Hepatic stellate cell (primary cell): ENCODE results near the gene USP22.
A peak's percentile ranks its signal among the peaks of the same experiment; 100 is the strongest.

Experiments
- DNase-seq: peaks from one replicate; pipeline ENCODE4 v3.0.0; 2011; ENCODE audit warnings: low spot score

Gene USP22

DNA sequence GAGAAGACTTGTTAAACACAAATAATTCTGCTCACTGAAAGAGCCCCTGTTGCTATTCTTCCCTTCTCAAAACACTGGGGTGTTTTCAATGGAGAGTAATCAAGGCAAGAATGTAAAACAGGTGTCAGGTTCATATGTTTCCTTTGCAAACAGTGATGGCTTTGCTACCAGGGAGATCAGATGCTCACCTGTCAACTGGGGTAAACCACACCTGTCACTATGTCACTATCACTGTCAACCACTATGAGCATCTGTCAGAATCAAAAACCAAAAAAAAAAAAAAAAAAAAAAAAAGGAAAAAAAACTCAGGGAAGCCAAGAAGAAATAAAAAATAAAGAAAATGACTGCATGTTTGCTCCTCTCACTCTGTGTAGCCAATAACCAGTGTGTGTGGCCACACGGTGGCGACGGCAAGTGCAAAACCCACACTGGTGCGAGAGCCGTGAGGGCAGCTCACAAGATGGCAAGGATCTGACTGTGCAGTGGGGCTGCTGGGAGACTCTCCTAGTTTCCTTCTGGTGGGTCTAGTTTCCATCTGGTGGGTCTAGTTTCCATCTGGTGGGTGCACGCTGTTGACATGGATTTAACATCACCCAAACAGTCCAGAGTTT, 22.7 kb downstream of the USP22 start:
- peak; percentile 59 for DNase-seq

DNA sequence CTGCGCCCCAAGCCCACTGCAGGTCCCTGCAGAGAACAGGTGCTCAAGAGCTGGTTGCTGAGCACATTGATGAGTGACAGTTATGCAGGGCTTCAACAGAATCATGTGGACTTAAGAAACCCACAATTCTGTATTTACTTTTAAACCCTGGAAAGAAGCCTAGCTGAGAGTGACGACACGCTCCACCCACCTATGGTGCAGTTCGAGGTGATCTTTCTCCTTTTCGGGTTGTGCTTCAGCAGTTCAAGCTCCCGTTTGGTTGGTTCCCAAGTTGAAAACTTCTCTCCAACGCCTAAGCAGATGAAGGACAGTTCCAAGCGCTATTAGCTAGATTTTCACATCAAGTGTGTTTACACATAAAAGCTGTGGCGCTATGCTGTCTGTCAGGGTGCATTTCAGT, 23.9 kb downstream of the USP22 start:
- no peak for DNase-seq

DNA sequence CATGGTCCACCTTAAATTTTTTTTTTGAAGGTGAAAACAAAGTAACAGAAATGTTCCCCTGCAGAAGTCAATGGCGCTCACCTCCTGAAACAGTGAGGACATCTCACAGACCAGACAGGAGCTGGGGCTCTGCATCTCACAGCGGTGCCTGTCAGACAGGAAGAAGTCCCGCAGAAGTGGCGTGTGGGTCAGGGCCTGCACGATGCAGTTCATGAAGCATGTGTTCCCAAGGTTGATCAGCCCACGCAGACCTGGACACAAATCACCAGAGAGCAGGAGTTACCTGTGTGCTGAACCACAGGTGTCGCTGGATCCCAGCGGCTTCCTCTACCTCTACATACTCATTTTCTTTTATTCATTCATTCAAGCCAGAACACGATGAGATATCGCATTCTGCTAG, 24.9 kb downstream of the USP22 start:
- no peak for DNase-seq

DNA sequence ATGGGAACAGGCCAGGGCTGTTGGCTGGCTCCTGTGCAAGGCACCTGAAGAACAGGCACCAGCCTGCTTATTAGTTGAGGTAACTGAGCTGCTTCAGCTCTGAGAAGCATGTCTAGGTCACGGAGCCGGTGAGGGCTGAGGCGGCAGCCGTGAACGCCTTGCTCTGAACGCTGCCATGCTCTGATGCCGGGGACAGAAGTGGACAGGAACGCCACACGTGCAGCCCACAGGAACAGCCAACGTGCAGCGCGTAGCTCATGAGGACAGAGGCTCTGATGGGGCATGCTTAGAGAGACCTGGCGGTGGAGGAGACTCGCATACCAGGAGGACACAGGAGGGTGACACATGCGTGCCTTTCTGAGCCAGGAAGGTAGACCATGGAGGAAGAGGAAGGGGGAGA, 25.6 kb downstream of the USP22 start:
- no peak for DNase-seq

DNA sequence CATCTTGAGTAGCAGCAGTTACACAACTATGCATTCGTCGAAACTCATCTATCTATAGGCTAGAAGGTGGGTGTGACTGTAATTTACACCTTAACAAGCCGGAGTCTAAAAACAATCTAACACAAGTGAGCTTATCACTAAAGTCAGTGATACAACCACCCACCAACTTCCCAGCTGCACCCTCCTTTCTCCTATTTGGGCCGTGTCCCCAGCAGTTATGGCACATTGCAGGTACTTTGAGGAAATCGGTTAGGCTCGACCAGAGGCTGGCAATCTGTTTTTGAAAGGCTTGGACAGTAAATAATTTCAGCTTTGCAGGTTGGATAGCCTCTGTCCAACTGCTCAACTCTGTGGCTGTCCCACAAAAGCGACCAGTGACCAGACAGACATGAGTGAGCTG, 26.0 kb downstream of the USP22 start:
- no peak for DNase-seq

DNA sequence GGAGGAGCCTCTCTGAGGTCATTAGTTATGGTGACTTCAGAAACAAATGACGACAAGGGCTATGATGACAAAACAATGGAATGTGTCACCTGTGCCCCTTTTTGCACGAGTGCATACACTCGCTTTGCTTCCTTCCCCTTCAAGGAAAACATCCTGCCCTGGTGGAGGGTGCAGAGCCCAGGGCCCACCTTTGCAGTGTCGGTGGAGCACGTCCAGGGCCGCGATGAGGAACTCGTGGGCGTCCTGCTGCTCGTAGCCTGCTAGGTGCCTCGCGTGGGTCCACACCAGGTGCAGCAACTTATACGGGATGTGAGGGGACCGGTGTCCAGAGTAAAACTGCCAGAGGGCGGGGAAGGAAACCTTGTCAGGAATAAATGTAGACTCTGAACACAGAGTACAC, 27.2 kb downstream of the USP22 start:
- no peak for DNase-seq

DNA sequence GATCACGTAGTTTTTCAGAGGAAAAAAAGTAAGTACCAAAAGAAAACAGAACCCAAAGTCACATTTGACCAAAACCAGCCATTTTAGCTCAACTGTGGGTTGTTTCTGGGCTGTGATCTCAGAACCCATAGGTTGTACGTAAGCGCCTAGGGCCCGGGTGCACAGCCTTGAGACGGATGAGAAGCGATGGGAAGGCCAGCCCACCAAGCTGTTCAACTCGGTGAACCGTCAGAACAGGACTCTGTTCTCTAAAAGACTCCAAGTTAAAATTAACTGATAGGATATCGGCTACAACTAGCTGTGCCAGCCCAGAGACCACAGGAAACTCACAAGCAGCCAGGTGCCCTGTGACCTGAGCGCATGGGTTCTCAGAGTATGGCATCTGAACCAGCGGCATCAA, 28.3 kb downstream of the USP22 start:
- no peak for DNase-seq

DNA sequence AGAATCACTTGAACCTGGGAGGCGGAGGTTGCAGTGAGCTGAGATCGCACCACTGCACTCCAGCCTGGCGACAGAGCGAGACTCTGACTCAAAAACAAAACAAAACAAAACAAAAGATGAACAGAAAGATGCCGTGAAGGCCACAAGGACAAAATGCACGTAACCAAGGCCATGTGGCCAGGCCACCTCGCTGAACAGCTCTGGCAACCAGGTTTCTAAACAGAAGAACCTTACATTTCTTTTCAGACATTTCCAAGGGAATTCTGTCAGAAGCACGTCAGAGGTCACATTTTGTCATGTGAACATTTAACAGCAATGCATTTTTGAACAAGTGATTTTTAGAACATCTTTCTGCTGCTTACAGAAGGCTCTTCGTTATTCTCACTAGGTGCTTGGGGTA, 28.8 kb downstream of the USP22 start:
- DNase-seq: no peak

DNA sequence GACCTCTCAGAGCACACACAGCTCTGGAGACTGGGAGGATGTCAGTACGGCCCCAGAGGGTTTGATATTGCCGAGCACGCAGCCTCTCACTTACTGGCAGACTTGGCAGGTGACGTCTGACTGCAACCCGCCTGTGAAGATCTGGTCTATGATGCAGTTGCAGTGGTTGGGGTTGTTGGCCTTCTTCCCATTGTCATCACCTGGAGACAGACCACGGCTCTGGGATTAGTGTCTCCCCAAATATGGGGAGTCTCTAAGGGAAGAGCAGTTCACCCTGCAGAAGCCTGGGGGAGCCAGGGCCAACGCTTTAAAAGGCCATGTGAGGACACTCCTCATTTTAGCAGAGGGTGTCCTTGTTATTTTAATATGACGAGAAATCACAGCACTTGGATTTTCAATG, 30.1 kb downstream of the USP22 start:
- no peak for DNase-seq

DNA sequence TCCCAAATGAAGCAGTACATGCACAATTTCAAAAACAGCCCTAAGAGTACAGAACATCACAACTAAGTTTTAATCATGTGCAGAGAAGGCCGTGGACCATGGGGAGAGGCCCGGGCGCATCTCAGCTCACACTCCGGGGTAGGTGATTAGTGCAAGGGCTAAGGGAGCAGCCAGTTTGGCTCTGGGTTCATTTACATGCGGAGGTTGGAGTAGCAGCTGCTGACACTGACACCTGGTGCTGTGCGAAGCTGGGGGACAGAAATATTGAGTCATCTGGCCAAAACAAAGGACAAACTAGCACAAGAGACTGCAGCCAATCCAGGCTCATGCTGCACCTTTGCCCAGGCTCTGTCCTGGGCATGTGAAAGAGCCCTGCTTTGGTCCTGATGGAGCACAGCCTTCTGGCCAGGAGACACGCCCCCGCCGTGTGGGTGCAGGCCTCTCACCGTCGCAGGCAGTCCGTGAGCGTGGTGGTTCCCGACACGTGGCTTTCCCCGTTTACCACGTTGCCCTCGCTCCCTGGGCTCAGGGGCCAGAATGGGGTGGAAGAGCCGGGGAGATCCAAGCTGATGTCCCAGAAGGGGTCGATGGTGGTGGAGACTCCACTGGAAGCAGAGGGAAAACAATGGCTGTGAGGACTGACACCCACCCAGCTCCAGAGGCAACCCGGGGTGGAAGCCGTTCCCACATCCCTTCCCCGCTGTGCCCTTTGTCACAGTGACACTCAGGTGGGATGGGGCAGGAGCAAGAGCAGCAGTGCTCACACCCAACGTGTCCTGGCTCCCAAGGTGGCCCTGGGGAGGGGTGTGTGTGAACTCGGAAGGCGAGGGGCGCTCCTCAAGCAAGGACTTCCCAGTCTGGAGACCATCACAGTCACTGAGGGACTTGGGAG, 31.9 kb downstream of the USP22 start:
- DNase-seq: no peak

DNA sequence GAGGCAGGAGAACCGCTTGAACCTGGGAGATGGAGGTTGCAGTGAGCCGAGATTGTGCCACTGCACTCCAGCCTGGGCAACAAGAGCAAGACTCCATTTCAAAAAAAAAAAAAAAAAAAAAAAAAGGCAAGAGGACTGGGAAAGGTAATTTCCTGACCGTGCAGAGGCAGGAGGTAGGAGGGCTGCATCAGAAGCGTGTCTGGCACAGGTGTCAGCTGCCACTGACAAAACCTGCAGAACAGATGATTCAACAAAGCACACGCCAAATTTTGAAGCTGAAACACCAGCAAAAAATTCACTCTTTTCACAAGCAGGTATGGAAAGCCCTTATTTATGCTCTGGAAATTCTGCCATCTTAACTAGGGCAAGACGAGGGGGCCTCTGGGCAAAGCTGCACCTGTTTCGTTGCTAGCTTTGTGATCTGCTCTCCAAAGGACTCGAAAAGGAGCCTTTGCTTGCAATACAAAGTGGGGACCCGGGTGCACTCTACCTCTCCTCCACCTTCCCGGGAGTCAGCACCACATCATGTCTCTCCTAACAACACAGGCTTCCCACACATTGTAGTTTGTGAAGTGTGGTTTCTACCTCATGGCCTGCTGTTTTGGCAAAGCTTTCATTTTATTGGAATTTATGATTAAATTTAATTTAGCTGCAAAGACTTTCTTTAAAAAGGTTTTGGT, 33.7 kb downstream of the USP22 start:
- no peak for DNase-seq

DNA sequence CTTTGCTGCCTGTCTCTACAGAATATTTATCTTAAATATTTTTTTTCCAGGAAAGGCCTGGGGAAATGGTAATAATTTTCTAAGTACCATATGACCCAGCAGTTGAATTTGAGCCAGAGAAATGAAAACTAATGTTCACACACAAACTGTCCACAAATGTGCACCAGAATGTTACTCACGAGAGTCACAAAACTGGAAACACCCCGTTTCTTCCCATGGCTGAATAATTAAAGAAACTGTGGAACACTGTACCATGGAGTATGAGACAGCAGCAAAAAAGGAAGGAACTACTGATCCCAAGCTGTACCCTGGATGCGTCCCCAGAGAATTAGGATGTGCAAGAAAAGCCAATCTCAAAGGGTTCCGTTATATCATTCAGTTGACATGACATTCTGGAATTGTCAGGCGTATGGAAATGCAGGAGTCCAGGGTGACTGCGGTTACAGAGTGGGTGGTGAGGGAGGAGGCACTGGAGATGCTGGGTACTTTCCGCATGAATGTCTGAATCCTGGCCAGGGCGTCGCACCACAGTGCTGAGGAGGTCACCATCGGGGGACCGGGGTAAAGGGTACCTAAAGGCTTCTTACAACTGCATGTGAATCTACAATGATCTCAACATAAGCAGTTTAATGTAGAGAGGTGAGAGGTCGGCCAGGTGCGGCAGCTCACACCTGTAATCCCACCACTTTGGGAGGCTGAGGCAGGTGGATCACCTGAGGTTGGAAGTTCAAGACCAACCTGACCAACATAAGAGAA, 34.5 kb downstream of the USP22 start:
- no peak for DNase-seq

DNA sequence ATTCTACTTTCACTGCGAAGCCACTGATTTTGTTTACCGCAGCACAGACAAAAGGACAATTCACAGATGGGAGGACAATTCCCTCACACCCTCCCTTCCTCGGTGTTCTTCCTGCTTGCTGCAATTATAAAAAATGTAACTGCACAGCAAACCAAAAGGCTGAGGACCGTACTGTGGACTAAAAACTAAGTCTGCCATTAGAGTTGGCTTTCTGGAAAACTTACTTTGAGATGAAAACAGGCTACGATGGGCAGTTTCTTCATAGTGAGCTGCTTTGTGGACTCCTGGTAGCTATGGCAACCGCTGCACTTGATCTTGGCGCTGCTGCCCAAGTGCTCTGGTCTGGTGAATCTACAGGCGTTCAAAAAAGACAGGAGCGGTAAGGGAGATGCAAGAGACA, 35.2 kb downstream of the USP22 start:
- DNase-seq: no peak

DNA sequence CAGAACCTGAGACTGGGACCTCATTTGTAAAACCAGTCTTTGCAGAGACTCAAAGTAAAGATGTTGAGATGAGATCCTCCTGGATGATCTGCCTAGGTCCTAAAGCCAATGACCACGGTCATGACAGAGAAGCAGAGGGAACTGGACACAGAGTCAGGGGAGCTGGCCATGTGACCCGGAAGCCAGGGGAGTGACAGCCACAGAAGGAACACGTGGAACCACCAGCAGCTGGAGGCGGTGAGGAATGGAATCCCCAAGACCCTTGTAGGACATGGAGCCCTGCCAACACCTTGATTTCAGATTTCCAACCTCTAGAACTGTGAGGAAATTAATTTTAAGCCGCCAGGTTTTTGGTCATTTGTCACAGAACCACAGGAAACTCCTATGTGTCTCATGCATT, 37.0 kb downstream of the USP22 start:
- no peak for DNase-seq

DNA sequence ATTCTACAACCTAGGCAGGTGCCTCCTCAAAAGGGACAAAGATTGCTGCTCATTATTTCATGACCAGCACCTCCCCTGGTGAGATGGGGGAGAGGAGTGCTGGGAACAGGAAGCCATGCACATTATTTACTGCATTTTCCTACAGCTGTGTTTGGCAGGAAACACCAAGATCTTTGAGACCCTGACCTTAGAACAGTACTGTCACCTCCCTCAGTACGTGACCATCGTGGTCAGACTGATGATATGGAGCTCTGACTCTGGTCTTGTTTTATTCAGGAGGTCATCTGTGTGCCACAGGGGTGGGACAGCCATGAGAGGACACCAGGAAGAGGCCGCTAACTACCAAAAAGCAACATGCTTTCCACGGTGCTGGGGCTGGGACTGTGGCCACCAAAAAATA, 37.4 kb downstream of the USP22 start:
- no peak for DNase-seq

DNA sequence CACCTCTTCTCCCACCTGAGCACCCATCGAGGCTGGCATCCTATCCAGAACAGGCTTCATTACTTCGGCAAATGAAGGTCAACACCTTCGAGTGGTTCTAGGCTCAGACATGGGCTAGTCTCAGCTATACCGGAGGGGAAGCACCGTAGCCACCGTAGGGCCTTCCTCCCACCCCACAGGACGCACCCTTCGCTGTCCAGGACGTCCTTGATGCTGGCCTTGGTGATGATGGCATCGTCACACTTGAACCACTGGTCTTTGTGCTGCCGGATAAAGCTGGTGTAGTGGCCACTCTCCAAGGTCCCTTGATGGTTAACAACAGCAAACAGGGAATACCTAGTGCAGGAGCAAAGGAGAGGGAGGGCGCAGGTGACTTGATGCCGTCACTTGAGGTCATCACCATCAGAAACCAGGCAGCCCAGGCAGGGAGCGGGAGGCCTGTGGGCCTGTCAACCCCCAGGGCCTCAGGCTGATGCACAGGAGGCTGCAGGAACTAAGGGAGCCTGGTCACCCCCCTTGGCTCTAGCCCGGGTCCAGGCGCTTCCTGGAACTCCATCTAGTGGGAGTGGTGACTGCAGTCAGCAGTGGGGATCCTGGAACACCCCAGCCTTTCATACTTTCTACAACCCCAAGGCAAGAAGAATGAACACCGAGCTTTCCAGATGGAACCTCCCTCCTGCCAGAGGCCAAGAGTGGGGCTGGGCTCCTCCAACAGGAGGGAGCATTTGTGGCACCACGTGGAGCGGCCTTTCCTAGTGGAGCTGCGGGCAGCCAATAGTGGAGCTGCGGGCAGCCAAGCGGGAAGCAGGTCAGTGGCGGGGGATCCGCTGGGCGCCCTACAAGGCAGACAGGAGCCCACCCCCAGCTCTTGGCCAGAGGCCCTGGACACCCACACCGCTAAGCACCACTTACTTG, 38.5 kb downstream of the USP22 start:
- no peak for DNase-seq

DNA sequence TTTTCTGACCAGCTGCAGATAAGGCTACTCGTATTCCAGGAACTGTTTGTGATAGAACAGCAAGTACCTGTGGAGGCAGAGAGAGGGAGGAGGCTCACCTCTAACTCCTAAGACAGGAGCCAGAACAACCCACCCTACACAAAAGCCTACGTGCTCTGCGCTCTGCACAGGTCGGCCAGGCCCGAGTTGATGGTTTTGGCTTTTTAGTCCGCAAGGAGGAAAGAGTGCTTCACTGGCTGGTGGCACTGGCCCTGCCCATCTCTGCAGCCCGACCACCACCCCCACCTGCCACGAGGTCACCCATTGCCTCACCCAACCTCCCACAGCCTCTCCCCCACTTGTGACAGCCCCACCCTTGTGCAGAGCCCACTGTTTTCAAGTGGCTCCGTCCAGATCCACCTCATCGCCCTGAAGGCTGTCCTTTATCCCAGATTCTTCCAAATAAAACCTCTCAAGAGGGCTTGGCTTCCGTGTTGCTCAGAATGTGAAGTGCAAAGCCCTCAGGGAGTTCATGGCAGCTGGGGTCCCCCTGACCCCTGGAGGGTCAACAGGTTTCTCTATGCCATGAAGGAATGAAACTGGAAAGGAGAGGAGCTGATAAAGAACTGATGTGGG, 39.7 kb downstream of the USP22 start:
- DNase-seq: no peak

DNA sequence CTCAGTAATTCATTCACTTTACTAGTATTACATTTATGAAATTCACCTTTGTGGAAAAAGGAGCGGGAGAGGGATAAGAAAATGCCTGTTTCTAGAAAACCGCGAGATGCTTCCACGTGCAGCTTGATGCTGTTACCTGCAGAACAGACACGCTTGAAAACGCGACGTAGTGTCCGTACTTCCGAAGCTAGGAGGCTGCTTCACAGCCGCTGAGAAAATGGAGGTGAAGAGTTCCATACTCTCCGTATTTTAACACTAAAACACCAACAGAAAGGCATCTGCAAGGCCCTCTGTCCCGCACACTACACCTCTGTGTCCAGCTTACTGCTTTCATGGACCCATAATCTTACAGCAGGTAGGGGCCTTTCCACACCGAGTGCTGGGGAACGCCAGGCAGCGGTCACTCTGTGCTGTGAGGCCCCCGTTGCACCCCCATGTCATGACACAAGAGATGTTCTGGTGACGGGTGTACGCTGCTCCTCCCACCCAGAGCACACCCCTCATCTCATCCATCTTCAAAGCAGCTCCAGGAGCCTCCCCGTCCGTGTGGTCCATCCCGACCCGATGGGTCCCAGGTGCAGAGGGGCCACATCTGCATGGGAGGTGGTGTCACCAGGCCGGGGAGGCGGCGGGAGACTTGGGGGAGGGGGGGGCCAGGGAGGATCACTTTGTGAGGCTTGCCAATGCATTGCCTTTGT, 40.4 kb downstream of the USP22 start:
- no peak for DNase-seq

DNA sequence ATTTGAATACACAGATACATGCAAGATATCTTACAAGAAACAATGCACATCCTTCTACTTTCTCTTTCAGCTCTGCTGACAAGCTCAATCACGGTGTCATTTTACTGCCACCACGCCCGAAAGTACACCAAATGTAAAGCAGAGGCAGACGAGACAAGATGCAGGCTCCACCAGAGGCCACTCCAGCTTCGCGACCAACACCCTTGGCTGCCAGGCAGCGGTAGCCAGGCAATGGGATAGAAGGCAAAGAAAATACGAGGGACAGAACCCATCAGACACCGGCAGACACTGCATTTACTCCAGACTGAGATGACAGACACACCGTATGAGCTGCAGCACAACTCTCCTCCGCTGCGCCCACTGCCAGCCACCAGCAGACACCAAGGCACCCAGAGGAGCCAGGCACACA, 41.0 kb downstream of the USP22 start:
- no peak for DNase-seq

DNA sequence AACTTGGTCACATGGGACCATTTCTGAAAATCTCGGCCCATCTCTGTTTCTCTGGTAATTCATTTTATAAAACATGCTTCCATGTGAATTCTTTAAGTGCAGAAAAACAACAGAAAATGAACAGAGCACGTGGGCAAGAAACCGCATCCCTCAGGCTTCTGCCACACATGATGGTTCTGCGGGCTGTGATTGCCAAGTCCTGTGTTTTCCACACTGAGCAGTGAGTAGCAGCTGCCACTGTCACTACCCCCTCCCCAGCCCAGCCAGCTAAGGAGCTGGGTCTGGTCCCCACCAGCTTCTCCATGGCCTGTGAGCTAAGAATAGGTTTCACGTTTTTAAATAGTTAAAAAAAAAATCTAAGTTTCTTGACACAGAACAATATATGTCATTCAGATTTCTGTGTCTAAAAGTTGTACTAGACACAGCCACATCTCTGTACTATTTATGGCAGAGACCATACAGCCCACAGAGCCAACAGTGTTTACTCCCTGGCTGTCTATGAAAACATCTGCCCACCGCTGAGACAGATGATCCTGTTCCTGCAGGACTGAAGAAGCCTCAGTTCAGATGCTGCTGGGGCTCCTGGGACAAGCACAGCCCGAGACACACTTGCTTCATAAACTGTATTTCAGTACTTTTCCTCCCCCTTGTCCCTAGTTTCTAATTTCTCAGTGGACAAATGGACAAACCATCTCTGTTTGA, 41.5 kb downstream of the USP22 start:
- DNase-seq: no peak
